C4-2B (cell line): ENCODE results near the gene HIPK4.
"Not testable (repeated sequence)": the region's sequence is repeated elsewhere in the genome, so short reads cannot be mapped to it uniquely, and the experiment has no call there.

Experiments
- H3K27ac ChIP-seq: fragments of 450-650 bp; 2 replicates; pipeline ENCODE4 v1.5.1; 2017
- ZFX ChIP-seq: fragments of 450-650 bp; IDR thresholded peaks from 2 replicates; pipeline ENCODE4 v1.6.1; 2017
- TF ChIP-seq, protein P1 (sequence below): fragments of 450-650 bp; conservative IDR thresholded peaks from 2 replicates; pipeline ENCODE4 v1.5.1; 2017; ENCODE audit warnings: mild to moderate bottlenecking

The HIPK4 gene, protein sequence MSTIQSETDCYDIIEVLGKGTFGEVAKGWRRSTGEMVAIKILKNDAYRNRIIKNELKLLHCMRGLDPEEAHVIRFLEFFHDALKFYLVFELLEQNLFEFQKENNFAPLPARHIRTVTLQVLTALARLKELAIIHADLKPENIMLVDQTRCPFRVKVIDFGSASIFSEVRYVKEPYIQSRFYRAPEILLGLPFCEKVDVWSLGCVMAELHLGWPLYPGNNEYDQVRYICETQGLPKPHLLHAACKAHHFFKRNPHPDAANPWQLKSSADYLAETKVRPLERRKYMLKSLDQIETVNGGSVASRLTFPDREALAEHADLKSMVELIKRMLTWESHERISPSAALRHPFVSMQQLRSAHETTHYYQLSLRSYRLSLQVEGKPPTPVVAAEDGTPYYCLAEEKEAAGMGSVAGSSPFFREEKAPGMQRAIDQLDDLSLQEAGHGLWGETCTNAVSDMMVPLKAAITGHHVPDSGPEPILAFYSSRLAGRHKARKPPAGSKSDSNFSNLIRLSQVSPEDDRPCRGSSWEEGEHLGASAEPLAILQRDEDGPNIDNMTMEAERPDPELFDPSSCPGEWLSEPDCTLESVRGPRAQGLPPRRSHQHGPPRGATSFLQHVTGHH

DNA sequence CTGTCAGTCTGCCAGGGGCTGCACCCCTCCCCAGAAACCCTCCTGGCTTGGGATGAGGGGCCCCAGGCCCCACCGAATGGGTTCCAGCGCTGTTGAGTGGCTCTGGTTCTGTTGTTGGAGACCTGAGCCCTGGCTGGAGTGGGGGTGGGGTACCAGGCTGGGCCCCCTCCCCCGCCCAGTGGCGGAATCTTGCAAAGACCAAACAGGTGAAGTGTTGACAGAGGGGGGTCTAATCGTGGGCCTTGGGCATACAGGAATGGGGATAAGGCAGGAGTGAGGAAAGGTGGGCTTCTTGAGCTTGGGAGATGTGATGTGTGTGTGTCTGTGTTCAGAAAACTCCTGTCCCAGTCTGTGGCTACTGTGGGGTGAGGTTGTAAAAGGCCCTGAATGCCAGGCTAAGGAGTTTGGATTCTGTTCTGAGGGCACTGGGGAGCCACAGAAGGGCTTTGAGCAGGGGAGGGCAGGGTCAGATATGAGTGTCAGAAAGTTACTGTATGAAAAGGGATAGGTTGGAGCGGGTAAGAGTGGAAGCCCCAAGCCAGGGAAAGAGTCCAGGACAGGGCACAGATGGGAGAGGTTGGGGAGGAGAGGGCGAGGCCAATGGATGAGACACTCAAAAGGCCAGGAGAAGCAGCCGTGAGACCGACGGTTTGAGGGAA, at the start of gene HIPK4:
Gene HIPK4 (minus strand): TSS at position 98 of the 659 bp plus-strand sequence. CDS start 279 bp downstream, outside the sequence.
- no peak within 1 kb of the TSS for H3K27ac ChIP-seq
- TF ChIP-seq, protein P1, sequence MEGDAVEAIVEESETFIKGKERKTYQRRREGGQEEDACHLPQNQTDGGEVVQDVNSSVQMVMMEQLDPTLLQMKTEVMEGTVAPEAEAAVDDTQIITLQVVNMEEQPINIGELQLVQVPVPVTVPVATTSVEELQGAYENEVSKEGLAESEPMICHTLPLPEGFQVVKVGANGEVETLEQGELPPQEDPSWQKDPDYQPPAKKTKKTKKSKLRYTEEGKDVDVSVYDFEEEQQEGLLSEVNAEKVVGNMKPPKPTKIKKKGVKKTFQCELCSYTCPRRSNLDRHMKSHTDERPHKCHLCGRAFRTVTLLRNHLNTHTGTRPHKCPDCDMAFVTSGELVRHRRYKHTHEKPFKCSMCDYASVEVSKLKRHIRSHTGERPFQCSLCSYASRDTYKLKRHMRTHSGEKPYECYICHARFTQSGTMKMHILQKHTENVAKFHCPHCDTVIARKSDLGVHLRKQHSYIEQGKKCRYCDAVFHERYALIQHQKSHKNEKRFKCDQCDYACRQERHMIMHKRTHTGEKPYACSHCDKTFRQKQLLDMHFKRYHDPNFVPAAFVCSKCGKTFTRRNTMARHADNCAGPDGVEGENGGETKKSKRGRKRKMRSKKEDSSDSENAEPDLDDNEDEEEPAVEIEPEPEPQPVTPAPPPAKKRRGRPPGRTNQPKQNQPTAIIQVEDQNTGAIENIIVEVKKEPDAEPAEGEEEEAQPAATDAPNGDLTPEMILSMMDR = no peak
- TF ChIP-seq ZFX = no peak

DNA sequence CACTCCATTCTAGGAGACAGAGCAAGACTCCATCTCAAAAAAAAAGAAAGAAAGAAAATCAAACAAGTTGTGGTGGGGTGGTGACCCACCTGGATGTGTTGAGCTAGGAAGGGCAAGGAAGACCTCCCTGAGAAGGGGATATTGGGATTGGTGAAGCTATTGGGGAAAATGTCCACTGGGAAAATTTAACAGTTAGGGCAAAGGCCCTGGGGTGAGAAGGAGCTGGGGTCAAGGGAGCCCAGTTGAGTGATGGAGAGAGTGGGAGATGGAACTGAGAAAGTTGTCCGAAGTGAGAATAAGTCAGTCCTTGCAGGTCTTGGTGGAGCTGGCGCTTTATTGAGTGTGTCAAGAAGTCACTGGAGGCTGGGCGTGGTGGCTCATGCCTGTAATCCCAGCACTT, 48.3 kb upstream of the HIPK4 start:
- TF ChIP-seq ZFX = no peak
- TF ChIP-seq, protein P1 = no peak
- H3K27ac ChIP-seq = no peak overlapping the region

DNA sequence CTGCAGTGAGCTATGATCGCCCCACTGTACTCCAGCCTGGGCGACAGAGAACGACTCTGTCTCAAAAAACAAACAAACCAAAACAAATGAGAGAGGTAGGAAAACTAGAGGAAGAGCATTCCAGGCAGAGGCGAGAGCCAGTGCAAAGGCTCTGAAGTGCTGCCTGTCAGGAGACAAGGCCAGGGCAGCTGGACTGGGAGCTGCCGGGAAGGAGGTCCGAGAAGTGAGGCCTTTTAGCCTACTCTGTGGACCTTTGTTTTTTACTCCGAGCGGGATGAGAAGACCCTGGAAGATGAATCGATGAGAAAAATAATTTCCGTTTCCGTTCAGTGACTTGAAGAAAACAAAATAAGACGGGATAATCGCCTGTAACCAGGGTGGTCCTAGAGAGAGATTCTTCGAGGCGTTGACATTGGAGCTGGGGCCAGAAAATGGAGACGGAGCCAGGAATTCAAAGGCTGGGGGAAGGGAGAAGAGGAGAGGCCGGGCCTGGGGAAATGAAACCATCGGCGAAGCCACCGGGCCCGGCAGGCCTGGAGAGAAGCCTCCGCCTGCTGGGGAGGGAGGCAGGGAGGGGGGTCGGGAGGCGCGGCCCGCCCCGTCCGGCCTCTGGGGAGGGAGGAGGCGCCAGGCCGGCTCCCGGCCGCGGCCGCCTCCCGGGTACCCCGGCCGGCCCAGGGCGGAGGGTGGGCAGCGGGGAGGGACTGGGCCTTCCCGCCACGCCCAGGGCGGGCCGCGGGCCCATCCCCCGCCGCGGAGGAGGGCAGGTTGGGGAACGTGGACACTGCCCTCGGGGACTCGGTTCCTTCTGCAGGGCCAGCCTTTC, 43.6 kb upstream of the HIPK4 start:
- H3K27ac ChIP-seq = peak overlapping the region; percentile 92
- TF ChIP-seq, protein P1 = no peak
- TF ChIP-seq ZFX = peak; percentile 53; the same call in 1 of the 2 replicates

DNA sequence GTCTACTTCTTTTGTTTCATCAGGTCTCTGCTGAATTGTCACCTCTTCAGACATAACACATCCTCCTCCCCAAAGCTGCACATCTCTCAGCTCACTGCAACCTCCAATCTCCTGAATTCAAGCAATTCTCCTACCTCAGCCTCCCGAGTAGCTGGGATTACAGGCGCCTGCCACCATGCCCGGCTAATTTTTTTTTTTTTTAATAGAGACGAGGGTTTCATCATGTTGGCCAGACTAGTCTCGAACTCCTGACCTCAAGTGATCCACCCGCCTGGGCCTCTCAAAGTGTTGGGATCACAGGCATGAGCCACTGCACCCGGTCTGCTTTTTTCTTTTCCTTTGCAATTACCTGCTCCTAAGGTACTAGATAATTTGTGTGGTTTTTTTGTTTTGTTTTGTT, 42.8 kb upstream of the HIPK4 start:
- H3K27ac ChIP-seq = peak overlapping the region; percentile 92

DNA sequence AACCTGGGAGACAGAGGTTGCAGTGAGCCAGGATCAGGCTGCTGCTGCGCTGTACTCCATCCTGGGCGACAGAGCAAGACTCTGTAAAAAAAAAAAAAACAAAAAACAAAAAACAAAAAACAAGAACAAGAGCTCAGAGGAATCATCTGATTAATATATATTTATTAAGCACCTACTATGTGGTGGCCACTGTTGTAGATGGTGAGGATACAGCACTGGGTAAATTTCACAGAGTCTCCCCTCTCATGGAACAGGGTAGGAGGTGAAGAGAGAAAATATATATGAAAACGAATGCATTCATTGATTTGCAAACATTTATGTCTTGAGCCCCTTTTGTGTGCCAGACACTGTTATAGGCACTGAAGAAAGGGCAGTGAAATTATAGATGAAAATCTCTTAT, 41.7 kb upstream of the HIPK4 start:
- TF ChIP-seq ZFX = no peak
- TF ChIP-seq, protein P1 = no peak
- no peak overlapping the region; the same call in 1 of the 2 replicates for H3K27ac ChIP-seq

DNA sequence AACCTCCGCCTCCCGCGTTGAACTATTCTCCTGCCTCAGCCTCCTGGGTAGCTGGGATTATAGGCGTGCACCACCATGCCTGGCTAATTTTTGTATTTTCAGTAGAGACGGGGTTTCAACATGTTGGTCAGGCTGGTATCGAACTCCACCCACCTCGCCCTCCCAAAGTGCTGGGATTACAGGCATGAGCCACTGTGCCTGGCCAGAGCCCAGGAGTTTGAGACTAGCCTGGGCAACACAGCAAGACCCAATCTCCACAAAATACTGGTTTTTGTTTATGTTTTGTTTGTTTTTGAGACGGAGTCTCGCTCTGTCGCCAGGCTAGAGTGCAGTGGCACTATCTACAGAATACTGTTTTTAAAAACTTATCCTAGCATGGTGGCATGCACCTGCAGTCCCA, 40.3 kb upstream of the HIPK4 start:
- not testable (repeated sequence) for H3K27ac ChIP-seq

DNA sequence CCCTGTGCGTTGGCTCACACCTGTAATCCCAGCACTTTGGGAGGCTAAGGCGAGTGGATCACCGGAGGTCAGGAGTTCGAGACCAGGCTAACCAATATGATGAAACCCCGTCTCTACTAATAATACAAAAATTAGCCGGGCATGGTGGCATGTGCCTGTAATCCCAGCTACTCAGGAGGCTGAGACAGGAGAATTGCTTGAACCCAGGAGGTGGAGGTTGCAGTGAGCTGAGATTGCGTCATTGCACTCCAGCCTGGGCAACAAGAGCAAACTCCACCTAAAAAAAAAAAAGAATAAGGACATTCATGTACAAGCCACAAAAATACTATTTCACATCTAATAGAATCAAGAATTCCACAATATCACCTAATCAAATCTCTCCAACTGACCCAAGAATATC, 38.2 kb upstream of the HIPK4 start:
- not testable (repeated sequence) for H3K27ac ChIP-seq

DNA sequence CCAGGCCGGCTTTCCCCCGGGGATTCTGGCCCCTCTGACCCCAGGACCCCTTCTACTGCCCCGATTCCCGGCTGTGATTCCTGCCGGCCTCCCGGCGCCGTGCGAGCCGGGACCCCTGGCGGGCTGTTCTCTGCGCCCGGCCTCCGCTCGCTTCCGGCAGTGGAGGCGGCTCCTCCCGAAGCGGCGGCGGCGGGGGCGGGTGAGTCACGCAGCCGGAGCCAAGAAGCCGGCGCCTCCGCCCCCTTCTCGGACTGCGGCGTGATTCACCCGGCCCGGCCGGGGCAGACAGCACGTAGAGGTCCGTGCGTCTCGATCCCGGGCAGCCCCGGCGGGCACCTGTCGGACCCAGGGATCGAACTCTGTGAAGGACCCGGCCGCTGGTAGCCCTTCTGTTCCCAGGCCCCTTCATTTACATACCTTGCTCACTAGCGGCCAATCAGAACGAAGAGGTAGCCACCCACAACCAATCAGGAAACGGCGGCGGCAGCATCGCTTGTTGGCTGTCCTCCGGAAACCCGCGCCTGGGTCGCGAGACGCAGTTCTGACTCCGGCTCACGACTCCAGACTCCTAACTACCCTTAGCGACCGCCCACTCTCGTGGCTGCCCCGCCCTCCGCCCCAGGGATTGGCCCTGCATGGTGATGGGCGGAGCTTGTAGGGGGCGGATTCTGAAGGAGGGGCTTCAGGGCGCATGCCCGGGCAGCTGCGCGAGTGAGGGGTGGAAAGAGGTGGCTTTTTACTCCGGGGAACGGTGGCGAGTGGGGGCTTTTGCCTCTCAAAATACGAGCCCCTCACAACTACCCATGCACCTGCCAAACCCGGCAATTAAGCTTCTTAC, 35.7 kb upstream of the HIPK4 start, which contains the start of gene SERTAD1:
Gene SERTAD1 (minus strand): TSS at position 543 of the 838 bp plus-strand sequence. CDS start 2,446 bp downstream, outside the sequence.
- TF ChIP-seq, protein P1 = peak; percentile 96
- TF ChIP-seq ZFX = no peak

More for the DNA sequence above, 35.7 kb upstream of the HIPK4 start, which contains the start of gene SERTAD1:
- H3K27ac ChIP-seq = peak within 1 kb of the TSS; percentile 88
